ENCODE data around the gene SENP6. TPM values are rescaled to one million over a fixed set of nuclear protein-coding genes. Genes with fewer than 3 reads are reported as not detected.
A peak's percentile ranks its signal among the peaks of the same experiment; 100 is the strongest.

SENP6 gene
- total RNA-seq, 1 experiment from 2014 or later: 116 TPM

- no peak for DNase-seq
- no peaks in the 10 kb centered on the region for H3K27me3 ChIP-seq (ENCODE audit: insufficient read depth, low read length)
- no peak overlapping the region for H3K9ac ChIP-seq (ENCODE audit: extremely low read depth, insufficient read length, low read length)
- H2BK12ac ChIP-seq (ENCODE audit: insufficient read length, low read depth, low read length): no peak overlapping the region
- no peaks in the 10 kb centered on the region for H4K20me1 ChIP-seq (ENCODE audit: control insufficient read depth, insufficient read depth, insufficient read length)
- H2AFZ ChIP-seq (ENCODE audit: low read length): no peak overlapping the region
- H3K79me1 ChIP-seq (ENCODE audit: insufficient read depth, low read depth, low read length, poor library complexity, severe bottlenecking): peaks cover 5% of the 10 kb centered on the region
- no peaks in the 10 kb centered on the region for H3K9me3 ChIP-seq (ENCODE audit: control insufficient read depth, low read depth, low read length)
- no peak overlapping the region for H2BK5ac ChIP-seq (ENCODE audit: insufficient read length, low read length)
- H4K8ac ChIP-seq (replicated peaks; ENCODE audit: insufficient read length, low read depth, low read length): no peak overlapping the region
- no peak for TF ChIP-seq CTCF (conservative IDR thresholded peaks at IDR 0.05)
- H2BK20ac ChIP-seq (ENCODE audit: low read depth, low read length, poor library complexity, severe bottlenecking): no peak overlapping the region
- Mint-ChIP-seq H3K4me1 (peaks cover 3 to 4% of the 10 kb centered on the region in 2 experiments; a peak in 1 of 4 replicates), H3K4me3 (no peak overlapping the region), H3K27me3 (ENCODE audit: low read depth) (no peaks in the 10 kb centered on the region), H3K9me3 (peaks cover 3 to 6% of the 10 kb centered on the region in 2 experiments), H3K36me3 (ENCODE audit: insufficient read depth in 1 of 3, low read depth in 3 of 3) (peaks cover 6 to 53% (median 47%) of the 10 kb centered on the region in 3 experiments), H3K27ac (peak overlapping the region in 1 of 3 experiments; percentile 36; a peak in 1 of 7 replicates)
- H3K18ac ChIP-seq (ENCODE audit: insufficient read length, low read depth, low read length): no peak overlapping the region
- no peak overlapping the region for H3K4ac ChIP-seq (ENCODE audit: low read depth, low read length)
- no CpG with 5 or more reads among the region's 1 CpG for WGBS (ENCODE audit: extremely low coverage, insufficient read length, low lambda C conversion rate)
- no peak overlapping the region for H4K91ac ChIP-seq (ENCODE audit: insufficient read length, low read depth, low read length)
- H2BK120ac ChIP-seq (ENCODE audit: low read depth, low read length, poor library complexity, severe bottlenecking): no peak overlapping the region
- H3K14ac ChIP-seq (ENCODE audit: insufficient read depth, low read length): no peak overlapping the region
- no peak overlapping the region for H3K27ac ChIP-seq (ENCODE audit: insufficient read length, low read depth, low read length)
- no peak overlapping the region for H3T11ph ChIP-seq (ENCODE audit: low read length)
- no peaks in the 10 kb centered on the region for H3K4me1 ChIP-seq (ENCODE audit: insufficient read depth, low read length)
- H2BK15ac ChIP-seq (ENCODE audit: low read depth, low read length): no peak overlapping the region
- H2AK5ac ChIP-seq (ENCODE audit: insufficient read length, low read length): no peak overlapping the region
- H3K79me2 ChIP-seq (ENCODE audit: insufficient read depth, low read length): peaks cover 15% of the 10 kb centered on the region; the same call in 1 of the 2 replicates
- no peak overlapping the region for H3K4me2 ChIP-seq (ENCODE audit: insufficient read depth, insufficient read length, low read length)
- no peak overlapping the region for H3K56ac ChIP-seq (ENCODE audit: insufficient read length, low read depth, low read length)
- no peak overlapping the region for H3K23ac ChIP-seq (ENCODE audit: insufficient read length, low read depth, low read length)
- H3K23me2 ChIP-seq (ENCODE audit: insufficient read length, low read depth, low read length, poor library complexity, severe bottlenecking): no peaks in the 10 kb centered on the region
- H4K5ac ChIP-seq (ENCODE audit: insufficient read length, low read depth, low read length): no peak overlapping the region
Observed at GRCh38 chr6:75623491-75623890, 21.8 kb downstream of the SENP6 start.

All from H9 (cell line).